Esophagus squamous epithelium (tissue), 4 donors: Measurements from ENCODE around the gene MTR.

Experiments
- POLR2A ChIP-seq, 4 donors: fragments of 450-650 bp; IDR thresholded peaks; one replicate each; pipeline ENCODE4 v1.6.1; 2017; ENCODE audit warnings: antibody characterized with exemption in 4 of 4, mild to moderate bottlenecking in 4 of 4, moderate library complexity in 3 of 4
- TF ChIP-seq, protein P1 (sequence below), 6 experiments: fragments of 450-650 bp in 4 of 6; fragments of 200-600 bp in 2 of 6; sonication (generic) in 2 of 6; IDR thresholded peaks; one replicate each; pipeline ENCODE4 v1.5.1; 2016 to 2019; ENCODE audit warnings: antibody characterized with exemption in 6 of 6, mild to moderate bottlenecking in 4 of 6, moderate library complexity in 4 of 6

DNA sequence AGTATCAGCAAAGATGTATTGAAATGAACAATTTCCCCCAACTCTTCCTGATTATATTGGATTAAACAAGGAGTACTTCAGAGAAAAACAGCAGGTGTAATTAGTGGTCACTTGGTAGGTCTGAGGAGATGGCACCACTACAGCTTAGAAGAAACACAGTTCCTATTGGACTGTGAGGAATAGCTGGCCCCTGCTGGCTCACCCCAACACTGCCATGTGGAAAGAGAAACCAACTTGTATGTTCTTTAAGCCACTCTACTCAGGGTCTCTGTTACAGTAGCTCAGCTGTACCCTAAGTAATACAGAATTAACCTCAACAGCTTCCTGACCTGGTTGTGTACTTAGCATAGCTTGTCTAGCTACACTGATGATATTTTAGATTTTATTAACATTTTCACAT, 26.5 kb upstream of the MTR start:
- TF ChIP-seq, protein P1, sequence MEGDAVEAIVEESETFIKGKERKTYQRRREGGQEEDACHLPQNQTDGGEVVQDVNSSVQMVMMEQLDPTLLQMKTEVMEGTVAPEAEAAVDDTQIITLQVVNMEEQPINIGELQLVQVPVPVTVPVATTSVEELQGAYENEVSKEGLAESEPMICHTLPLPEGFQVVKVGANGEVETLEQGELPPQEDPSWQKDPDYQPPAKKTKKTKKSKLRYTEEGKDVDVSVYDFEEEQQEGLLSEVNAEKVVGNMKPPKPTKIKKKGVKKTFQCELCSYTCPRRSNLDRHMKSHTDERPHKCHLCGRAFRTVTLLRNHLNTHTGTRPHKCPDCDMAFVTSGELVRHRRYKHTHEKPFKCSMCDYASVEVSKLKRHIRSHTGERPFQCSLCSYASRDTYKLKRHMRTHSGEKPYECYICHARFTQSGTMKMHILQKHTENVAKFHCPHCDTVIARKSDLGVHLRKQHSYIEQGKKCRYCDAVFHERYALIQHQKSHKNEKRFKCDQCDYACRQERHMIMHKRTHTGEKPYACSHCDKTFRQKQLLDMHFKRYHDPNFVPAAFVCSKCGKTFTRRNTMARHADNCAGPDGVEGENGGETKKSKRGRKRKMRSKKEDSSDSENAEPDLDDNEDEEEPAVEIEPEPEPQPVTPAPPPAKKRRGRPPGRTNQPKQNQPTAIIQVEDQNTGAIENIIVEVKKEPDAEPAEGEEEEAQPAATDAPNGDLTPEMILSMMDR (IDR thresholded peaks at IDR 0.05): no peak
- no peak for TF ChIP-seq POLR2A (IDR thresholded peaks at IDR 0.05)
